HCT116 (cell line): ENCODE data around the gene DNAJC1. TPM values are rescaled to one million over a fixed set of nuclear protein-coding genes. Genes with fewer than 3 reads are reported as not detected.
A peak's percentile ranks its signal among the peaks of the same experiment; 100 is the strongest.

Experiments used
- ATAC-seq: fragments of 200-7000 bp; cut with Tn5 transposase; 2 replicates; pipeline ENCODE4 v1.9.1; 2020; ENCODE audit warnings: mild to moderate bottlenecking, moderate library complexity
- BruUV-seq: library from RNA; stranded (reverse); fragments of 400-500 nt; replicated peaks from 2 replicates; lab custom pipeline; 2021; lab: Mats Ljungman, UMichigan
- CTCF ChIA-PET: fragments of 300-600 bp; sonication (Branson Sonifier 250); formaldehyde crosslinking; loops from one replicate; lab custom pipeline; 2021; ENCODE audit warnings: antibody characterized with exemption; lab: Charles Lee
- POLR2A ChIA-PET: fragments of 300-600, 350-600 bp; sonication (Branson Sonifier 250); formaldehyde crosslinking; loops from one replicate; lab custom pipeline; 2021; ENCODE audit warnings: antibody characterized with exemption; lab: Charles Lee
- RAD21 ChIA-PET, 2 experiments: fragments of 300-600 bp; sonication (Branson Sonifier 250); formaldehyde crosslinking; loops; one replicate each; lab custom pipeline; 2023; ENCODE audit warnings: low total read pairs in 2 of 2; ENCODE audit not compliant: uncharacterized antibody in 2 of 2, unreplicated experiment in 2 of 2, low non-redundant PET in 1 of 2; lab: Charles Lee
- DNase-seq: peaks from one replicate; pipeline ENCODE4 v3.0.0-alpha.2; 2010; ENCODE audit warnings: low read depth, low spot score
- H2AFZ ChIP-seq: fragments of 200-600 bp; shearing (Covaris generic), sonication (generic); 2 replicates; pipeline ENCODE4 v1.6.1; 2017; ENCODE audit warnings: low read depth, mixed run types, mixed read lengths, antibody characterized with exemption, low read length; ENCODE audit not compliant: poor library complexity, severe bottlenecking
- H3K27ac ChIP-seq: 2 replicates; pipeline ENCODE4 v1.5.1; 2012; ENCODE audit warnings: low read depth, low read length
- H3K27me3 ChIP-seq: fragments of 200-600 bp; sonication (generic); 2 replicates; pipeline ENCODE4 v1.6.1; 2016; ENCODE audit warnings: mixed run types, low read length, mixed read lengths; ENCODE audit not compliant: insufficient read depth
- H3K36me3 ChIP-seq, 2 experiments: fragments of 200-500 bp in 1 of 2; fragments of 200-600 bp in 1 of 2; sonication (Bioruptor generic) in 1 of 2; sonication (generic) in 1 of 2; 2 replicates each; pipeline versions ENCODE4 v1.5.1 to v1.6.1; 2014 to 2016; ENCODE audit warnings: low read length in 2 of 2, inconsistent platforms in 1 of 2, mixed read lengths in 1 of 2, mixed run types in 1 of 2; ENCODE audit not compliant: insufficient read depth in 2 of 2, control insufficient read depth in 1 of 2
- H3K4me1 ChIP-seq, 2 experiments: fragments of 200-600 bp in 1 of 2; sonication (generic) in 1 of 2; 2 replicates each; pipeline versions ENCODE4 v1.5.1 to v1.6.1; 2012 to 2017; ENCODE audit warnings: low read length in 2 of 2, inconsistent platforms in 1 of 2, mild to moderate bottlenecking in 1 of 2, mixed read lengths in 1 of 2, mixed run types in 1 of 2, moderate library complexity in 1 of 2; ENCODE audit not compliant: insufficient read depth in 2 of 2, control insufficient read depth in 1 of 2
- H3K4me2 ChIP-seq: fragments of 200-600 bp; sonication (generic); 2 replicates; pipeline ENCODE4 v1.6.1; 2017; ENCODE audit warnings: mixed run types, low read length, mixed read lengths
- H3K4me3 ChIP-seq, 2 experiments: fragments of 200-600 bp in 1 of 2; sonication (generic) in 1 of 2; replicated peaks in 1 of 2; 2 replicates each; pipeline ENCODE4 v1.5.1; 2011 to 2016; ENCODE audit warnings: low read length in 2 of 2, control low read depth in 1 of 2, low read depth in 1 of 2, mild to moderate bottlenecking in 1 of 2, mixed read lengths in 1 of 2, mixed run types in 1 of 2
- H3K79me2 ChIP-seq: fragments of 200-600 bp; sonication (generic); 2 replicates; pipeline ENCODE4 v1.6.1; 2017; ENCODE audit warnings: mild to moderate bottlenecking, mixed run types, low read length, moderate library complexity, mixed read lengths; ENCODE audit not compliant: insufficient read depth
- H3K9ac ChIP-seq: fragments of 200-600 bp; sonication (generic); 2 replicates; pipeline ENCODE4 v1.6.1; 2016; ENCODE audit warnings: low read length, mixed read lengths
- H3K9me2 ChIP-seq: fragments of 200-600 bp; sonication (generic), shearing (Covaris generic); 2 replicates; pipeline ENCODE4 v1.6.1; 2017; ENCODE audit warnings: mixed run types, mild to moderate bottlenecking, moderate library complexity; ENCODE audit not compliant: insufficient read depth
- H3K9me3 ChIP-seq, 2 experiments: fragments of 200-500 bp in 1 of 2; fragments of 200-600 bp in 1 of 2; sonication (Bioruptor generic) in 1 of 2; sonication (generic) in 1 of 2; 2 replicates each; pipeline ENCODE4 v1.6.1; 2014 to 2017; ENCODE audit warnings: low read length in 2 of 2, mixed read lengths in 2 of 2, inconsistent platforms in 1 of 2, low read depth in 1 of 2, mild to moderate bottlenecking in 1 of 2, mixed run types in 1 of 2, moderate library complexity in 1 of 2; ENCODE audit not compliant: control insufficient read depth in 1 of 2, insufficient read depth in 1 of 2
- H4K20me1 ChIP-seq: fragments of 200-600 bp; sonication (generic), shearing (Covaris generic); 2 replicates; pipeline ENCODE4 v1.6.1; 2017; ENCODE audit warnings: mixed run types, mild to moderate bottlenecking, moderate library complexity; ENCODE audit not compliant: insufficient read depth
- ATF3 ChIP-seq: IDR thresholded peaks from 2 replicates; pipeline ENCODE4 v1.6.1; 2012
- CBX3 ChIP-seq: IDR thresholded peaks from 2 replicates; pipeline ENCODE4 v1.6.1; 2012; ENCODE audit warnings: low read depth
- CEBPB ChIP-seq: IDR thresholded peaks from 2 replicates; pipeline ENCODE4 v1.6.1; 2012; ENCODE audit warnings: low read depth
- CTCF ChIP-seq, 3 experiments: fragments of 200-600 bp in 1 of 3; sonication (generic) in 1 of 3; IDR thresholded peaks in 2 of 3; conservative IDR thresholded peaks in 1 of 3; 2 replicates each; pipeline ENCODE4 v1.5.1; 2012 to 2017; ENCODE audit warnings: low read depth in 2 of 3, low read length in 2 of 3, antibody characterized with exemption in 1 of 3, borderline replicate concordance in 1 of 3, control low read depth in 1 of 3, mild to moderate bottlenecking in 1 of 3, mixed read lengths in 1 of 3, mixed run types in 1 of 3, moderate library complexity in 1 of 3; ENCODE audit not compliant: insufficient read depth in 1 of 3
- EZH2phosphoT487 ChIP-seq: fragments of 200-600 bp; IDR thresholded peaks from 2 replicates; pipeline ENCODE4 v1.6.1; 2018; ENCODE audit warnings: antibody characterized with exemption, borderline replicate concordance
- SP1 ChIP-seq: IDR thresholded peaks from 2 replicates; pipeline ENCODE4 v1.6.1; 2012; ENCODE audit warnings: low read depth
- ZBTB33 ChIP-seq: IDR thresholded peaks from 2 replicates; pipeline ENCODE4 v1.6.1; 2011; ENCODE audit warnings: mild to moderate bottlenecking, low read length, moderate library complexity; ENCODE audit not compliant: insufficient replicate concordance; ENCODE audit errors: extremely low read depth
- intact Hi-C: fragments of 100-400 bp; cut with micrococcal nuclease; formaldehyde crosslinking; loops from 2 replicates; pipeline ENCODE4 v1.10.0; 2022
- total RNA-seq: library from RNA; stranded (reverse); gene quantifications from one replicate; pipeline ENCODE4 v1.2.1, GENCODE V29; 2021; ENCODE audit not compliant: unreplicated experiment

DNAJC1 gene
- total RNA-seq, 1 experiment from 2014 or later = 17.9 TPM

- TF ChIP-seq ZBTB33 (no peak), CEBPB (no peak), CTCF (IDR thresholded peaks at IDR 0.05 in 2 of 3, conservative IDR thresholded peaks at IDR 0.05 in 1 of 3; ENCODE audit: borderline replicate concordance in 1 of 3, insufficient read depth in 1 of 3, low read depth in 2 of 3, low read length in 2 of 3) (no peak), EZH2phosphoT487 (no peak)
Observed at GRCh38 chr10:21831986-21832820, 171.3 kb downstream of the DNAJC1 start (continued).

GRCh38 chr10:21830037-21830436, 173.5 kb downstream of the DNAJC1 start:
- Histone ChIP-seq H3K9me3 (peaks cover 0 to 15% of the 10 kb centered on the region in 2 experiments; a peak in 1 of 4 replicates), H3K27me3 (no peaks in the 10 kb centered on the region), H3K79me2 (no peaks in the 10 kb centered on the region), H3K4me1 (no peaks in the 10 kb centered on the region), H4K20me1 (no peaks in the 10 kb centered on the region), H3K27ac (no peak overlapping the region), H3K36me3 (no peaks in the 10 kb centered on the region), H3K4me3 (no peak overlapping the region), H3K9ac (no peak overlapping the region), H3K9me2 (no peaks in the 10 kb centered on the region), H2AFZ (no peak overlapping the region), H3K4me2 (no peak overlapping the region)
- POLR2A ChIA-PET = no interaction called here
- DNase-seq (no peak), ATAC-seq (no peak)
- RAD21 ChIA-PET = no interaction called here
- peak; percentile 57; the same call in 1 of the 2 replicates for TF ChIP-seq CBX3
- no peak for TF ChIP-seq ATF3
- TF ChIP-seq SP1 = no peak
- intact Hi-C loops = no loop called here
- CTCF ChIA-PET = no interaction called here
- no TSS peak for BruUV-seq
